ENCODE data around the gene MYB.

The MYB gene

GRCh38 chr6:135189344-135189743 lies 8.2 kb downstream of the MYB start:
- DNase-seq (ENCODE audit: low read depth in 2 of 2) = no peak

- no peak for DNase-seq (ENCODE audit: low read depth in 2 of 2)
Observed at GRCh38 chr6:135191508-135192255, 10.6 kb downstream of the MYB start.

GRCh38 chr6:135192256-135193174 lies 11.4 kb downstream of the MYB start:
- no peak for DNase-seq (ENCODE audit: low read depth in 2 of 2)

- no peak for DNase-seq (ENCODE audit: low read depth in 2 of 2)
Observed at GRCh38 chr6:135193221-135193620, 12.1 kb downstream of the MYB start.

- no peak for DNase-seq (ENCODE audit: low read depth in 2 of 2)
Observed at GRCh38 chr6:135195041-135195440, 13.9 kb downstream of the MYB start.

- DNase-seq (ENCODE audit: low read depth in 2 of 2) = no peak
Observed at GRCh38 chr6:135195522-135195921, 14.4 kb downstream of the MYB start.

- DNase-seq (ENCODE audit: low read depth in 2 of 2) = no peak
Observed at GRCh38 chr6:135196739-135197510, 15.8 kb downstream of the MYB start.

- DNase-seq (ENCODE audit: low read depth in 2 of 2) = no peak
Observed at GRCh38 chr6:135202836-135203235, 21.7 kb downstream of the MYB start.

- DNase-seq (ENCODE audit: low read depth in 2 of 2) = no peak
Observed at GRCh38 chr6:135204951-135205350, 23.8 kb downstream of the MYB start.

GRCh38 chr6:135209803-135210202 lies 28.7 kb downstream of the MYB start:
- no peak for DNase-seq (ENCODE audit: low read depth in 2 of 2)

- no peak for DNase-seq (ENCODE audit: low read depth in 2 of 2)
Observed at GRCh38 chr6:135210632-135211305, 29.7 kb downstream of the MYB start.

GRCh38 chr6:135211306-135211702 lies 30.2 kb downstream of the MYB start:
- DNase-seq (ENCODE audit: low read depth in 2 of 2) = no peak

GRCh38 chr6:135212020-135212806 lies 31.1 kb downstream of the MYB start:
- DNase-seq (ENCODE audit: low read depth in 2 of 2) = no peak

GRCh38 chr6:135212935-135213334 lies 31.8 kb downstream of the MYB start:
- DNase-seq (ENCODE audit: low read depth in 2 of 2) = no peak

- no peak for DNase-seq (ENCODE audit: low read depth in 2 of 2)
Observed at GRCh38 chr6:135213616-135214015, 32.5 kb downstream of the MYB start.

- DNase-seq (ENCODE audit: low read depth in 2 of 2) = no peak
Observed at GRCh38 chr6:135215160-135215559, 34.1 kb downstream of the MYB start.

- no peak for DNase-seq (ENCODE audit: low read depth in 2 of 2)
Observed at GRCh38 chr6:135215563-135215962, 34.5 kb downstream of the MYB start.

GRCh38 chr6:135217663-135218062 lies 36.6 kb downstream of the MYB start:
- DNase-seq (ENCODE audit: low read depth in 2 of 2) = no peak

GRCh38 chr6:135219346-135219745 lies 38.2 kb downstream of the MYB start:
- no peak for DNase-seq (ENCODE audit: low read depth in 2 of 2)

- no peak for DNase-seq (ENCODE audit: low read depth in 2 of 2)
Observed at GRCh38 chr6:135221042-135221441, 39.9 kb downstream of the MYB start.

GRCh38 chr6:135221505-135221904 lies 40.4 kb downstream of the MYB start:
- no peak for DNase-seq (ENCODE audit: low read depth in 2 of 2)

All from stimulated activated CD8-positive, alpha-beta memory T cell treated with anti-CD3 and anti-CD28 coated beads, Interleukin-15, amount 100 ng/mL, for 4 hours (primary cell).